Activated T-helper 1 cell treated with anti-CD3 and anti-CD28 coated beads, Interleukin-12 subunit alpha, Interleukin-12 subunit beta, Interleukin-2, Interleukin-4 antibody, amounts not matched to agents 30 ng/mL and 10 ng/mL and 1 ng/mL, durations not matched to agents 14 hours and 24 hours and 36 hours (primary cell): ENCODE results near the gene WDR20. TPM values are rescaled to one million over a fixed set of nuclear protein-coding genes. Genes with fewer than 3 reads are reported as not detected.
"Not testable (repeated sequence)": the region's sequence is repeated elsewhere in the genome, so short reads cannot be mapped to it uniquely, and the experiment has no call there.

Experiments used
- DNase-seq: peaks from one replicate; pipeline ENCODE4 v3.0.0; 2021; ENCODE audit warnings: low spot score
- H3K27ac Mint-ChIP-seq: one replicate; pipeline ENCODE4 v1.8.0; 2021; ENCODE audit warnings: mild to moderate bottlenecking, mixed read lengths
- H3K27me3 Mint-ChIP-seq: one replicate; pipeline ENCODE4 v1.8.0; 2022; ENCODE audit warnings: mild to moderate bottlenecking, moderate library complexity, mixed read lengths; ENCODE audit not compliant: insufficient read depth
- H3K36me3 Mint-ChIP-seq: one replicate; pipeline ENCODE4 v1.8.0; 2021; ENCODE audit warnings: low read depth, mixed read lengths
- H3K4me1 Mint-ChIP-seq: one replicate; pipeline ENCODE4 v1.8.0; 2021; ENCODE audit warnings: low read depth, mixed read lengths
- H3K4me3 Mint-ChIP-seq: one replicate; pipeline ENCODE4 v1.8.0; 2021; ENCODE audit warnings: mild to moderate bottlenecking, moderate library complexity, mixed read lengths
- H3K9me3 Mint-ChIP-seq: one replicate; pipeline ENCODE4 v1.8.0; 2021; ENCODE audit warnings: mixed read lengths
- intact Hi-C: fragments of 100-400 bp; cut with micrococcal nuclease; formaldehyde crosslinking; loops from one replicate; pipeline ENCODE4 v1.15.1; 2024
- total RNA-seq: library from RNA; stranded (reverse); gene quantifications from 2 replicates; pipeline ENCODE4 v1.2.3, GENCODE V29; 2022

WDR20 gene
- total RNA-seq, 1 donor from 2014 or later: 33.9 TPM

- H3K36me3 Mint-ChIP-seq: peaks cover 3% of the 10 kb centered on the region
- H3K4me1 Mint-ChIP-seq: peaks cover 8% of the 10 kb centered on the region
- intact Hi-C loops: no loop called here
- no peak overlapping the region for H3K4me3 Mint-ChIP-seq
- no peak for DNase-seq
- H3K9me3 Mint-ChIP-seq: no peaks in the 10 kb centered on the region
- peak overlapping the region; percentile 47 for H3K27ac Mint-ChIP-seq
- no peaks in the 10 kb centered on the region for H3K27me3 Mint-ChIP-seq
Observed at GRCh38 chr14:102158797-102159196, 19.1 kb downstream of the WDR20 start.

- peaks cover 18% of the 10 kb centered on the region for H3K4me1 Mint-ChIP-seq
- no peak overlapping the region for H3K27ac Mint-ChIP-seq
- no peaks in the 10 kb centered on the region for H3K9me3 Mint-ChIP-seq
- H3K4me3 Mint-ChIP-seq: no peak overlapping the region
- intact Hi-C loops: no loop called here
- peaks cover 10% of the 10 kb centered on the region for H3K36me3 Mint-ChIP-seq
- H3K27me3 Mint-ChIP-seq: no peaks in the 10 kb centered on the region
- DNase-seq: no peak
Observed at GRCh38 chr14:102159841-102160240, 20.1 kb downstream of the WDR20 start.

DNA sequence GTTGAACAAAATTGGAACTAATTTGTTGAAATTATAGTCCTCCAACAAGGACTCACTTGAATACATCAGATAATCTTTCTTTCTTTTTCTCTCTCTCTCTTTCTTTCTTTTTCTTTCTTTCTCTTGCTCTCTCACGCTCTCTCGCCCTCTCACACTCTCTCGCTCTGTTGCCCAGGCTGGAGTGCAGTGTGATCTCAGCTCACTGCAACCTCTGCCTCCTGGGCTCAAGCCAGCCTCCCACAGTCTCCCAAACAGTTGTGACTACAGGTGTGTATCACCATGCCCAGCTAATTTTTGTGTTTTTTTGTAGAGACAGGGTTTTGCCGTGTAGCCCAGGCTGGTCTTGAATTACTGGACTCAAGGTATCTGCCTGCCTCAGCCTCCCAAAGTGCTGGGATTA is 22.8 kb downstream of the WDR20 start:
- intact Hi-C loops: no loop called here
- Mint-ChIP-seq H3K9me3 (no peaks in the 10 kb centered on the region), H3K27me3 (no peaks in the 10 kb centered on the region), H3K36me3 (peaks cover 11% of the 10 kb centered on the region), H3K27ac (no peak overlapping the region), H3K4me3 (no peak overlapping the region), H3K4me1 (peaks cover 29% of the 10 kb centered on the region)
- DNase-seq: no peak

DNA sequence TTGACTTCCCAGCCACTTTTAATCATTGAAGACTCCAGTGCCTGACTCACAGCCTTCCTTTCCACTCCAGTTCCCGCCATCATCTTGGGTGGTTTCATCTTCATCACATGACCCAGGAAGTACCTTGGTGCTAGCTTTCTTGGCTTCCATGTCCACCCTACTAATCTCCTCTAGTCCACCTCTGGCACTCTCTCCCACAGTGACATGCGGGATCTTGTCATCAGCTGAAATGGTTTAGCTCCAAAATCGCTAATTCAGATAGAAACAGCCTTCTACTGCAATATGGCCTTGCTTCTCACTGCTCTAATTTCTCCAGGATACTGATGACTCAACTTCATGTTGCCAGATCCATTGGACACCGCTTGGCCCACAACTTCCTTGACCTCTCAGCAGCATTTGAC is 24.5 kb downstream of the WDR20 start:
- Mint-ChIP-seq H3K4me3 (no peak overlapping the region), H3K9me3 (no peaks in the 10 kb centered on the region), H3K27me3 (no peaks in the 10 kb centered on the region), H3K27ac (no peak overlapping the region), H3K36me3 (peaks cover 18% of the 10 kb centered on the region), H3K4me1 (peaks cover 34% of the 10 kb centered on the region)
- no peak for DNase-seq
- intact Hi-C loops: no loop called here

- no peaks in the 10 kb centered on the region for H3K27me3 Mint-ChIP-seq
- intact Hi-C loops: no loop called here
- peaks cover 18% of the 10 kb centered on the region for H3K36me3 Mint-ChIP-seq
- H3K4me3 Mint-ChIP-seq: no peak overlapping the region
- no peak for DNase-seq
- peaks cover 34% of the 10 kb centered on the region for H3K4me1 Mint-ChIP-seq
- H3K27ac Mint-ChIP-seq: no peak overlapping the region
- no peaks in the 10 kb centered on the region for H3K9me3 Mint-ChIP-seq
Observed at GRCh38 chr14:102164965-102165364, 25.3 kb downstream of the WDR20 start.

- peaks cover 19% of the 10 kb centered on the region for H3K4me1 Mint-ChIP-seq
- H3K36me3 Mint-ChIP-seq: peaks cover 13% of the 10 kb centered on the region
- H3K27ac Mint-ChIP-seq: no peak overlapping the region
- H3K27me3 Mint-ChIP-seq: no peaks in the 10 kb centered on the region
- H3K9me3 Mint-ChIP-seq: no peaks in the 10 kb centered on the region
- H3K4me3 Mint-ChIP-seq: no peak overlapping the region
- intact Hi-C loops: no loop called here
- DNase-seq: no peak
Observed at GRCh38 chr14:102170061-102170460, 30.4 kb downstream of the WDR20 start.

- H3K9me3 Mint-ChIP-seq: no peaks in the 10 kb centered on the region
- H3K27me3 Mint-ChIP-seq: no peaks in the 10 kb centered on the region
- intact Hi-C loops: no loop called here
- H3K4me3 Mint-ChIP-seq: no peak overlapping the region
- no peak overlapping the region for H3K27ac Mint-ChIP-seq
- peaks cover 13% of the 10 kb centered on the region for H3K36me3 Mint-ChIP-seq
- H3K4me1 Mint-ChIP-seq: peaks cover 16% of the 10 kb centered on the region
- DNase-seq: no peak
Observed at GRCh38 chr14:102171173-102172020, 31.7 kb downstream of the WDR20 start.

DNA sequence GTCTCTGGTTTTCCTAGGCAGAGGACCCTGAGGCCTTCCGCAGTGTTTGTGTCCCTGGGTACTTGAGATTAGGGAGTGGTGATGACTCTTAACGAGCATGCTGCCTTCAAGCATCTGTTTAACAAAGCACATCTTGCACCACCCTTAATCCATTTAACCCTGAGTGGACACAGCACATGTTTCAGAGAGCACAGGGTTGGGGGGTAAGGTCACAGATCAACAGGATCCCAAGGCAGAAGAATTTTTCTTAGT is 32.2 kb downstream of the WDR20 start:
- H3K9me3 Mint-ChIP-seq, H3K27me3 Mint-ChIP-seq, H3K4me3 Mint-ChIP-seq, H3K27ac Mint-ChIP-seq, DNase-seq, intact Hi-C loops: not testable (repeated sequence)
- Mint-ChIP-seq H3K36me3 (peaks cover 13% of the 10 kb centered on the region), H3K4me1 (peaks cover 10% of the 10 kb centered on the region)

- DNase-seq, H3K27me3 Mint-ChIP-seq, H3K4me3 Mint-ChIP-seq, intact Hi-C loops, H3K9me3 Mint-ChIP-seq, H3K36me3 Mint-ChIP-seq, H3K27ac Mint-ChIP-seq, H3K4me1 Mint-ChIP-seq: not testable (repeated sequence)
Observed at GRCh38 chr14:102172721-102173120, 33.0 kb downstream of the WDR20 start.

- Mint-ChIP-seq H3K4me3 (no peak overlapping the region), H3K9me3 (no peaks in the 10 kb centered on the region), H3K36me3 (peaks cover 2% of the 10 kb centered on the region), H3K4me1 (peaks cover 13% of the 10 kb centered on the region), H3K27ac (no peak overlapping the region), H3K27me3 (no peaks in the 10 kb centered on the region)
- intact Hi-C loops: no loop called here
- no peak for DNase-seq
Observed at GRCh38 chr14:102177161-102177560, 37.5 kb downstream of the WDR20 start.

DNA sequence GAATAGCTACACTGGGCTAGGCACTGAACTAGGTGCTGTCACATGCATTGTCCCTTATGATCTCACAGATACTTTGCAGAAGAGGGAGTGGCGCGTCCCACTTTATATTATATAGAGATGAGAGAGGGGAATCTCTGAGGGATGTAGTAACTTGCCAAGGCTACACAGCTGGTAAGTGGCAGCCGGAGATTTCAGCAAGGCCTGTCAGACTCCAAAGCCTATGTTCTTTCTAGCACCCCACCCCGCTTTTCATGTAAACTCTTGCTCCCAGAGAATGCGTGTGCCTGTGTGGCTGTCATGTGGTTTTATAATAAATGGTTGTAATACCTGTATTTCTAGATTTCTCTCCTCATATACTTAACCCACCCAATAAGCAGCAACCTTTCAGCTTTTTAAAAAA is 39.1 kb downstream of the WDR20 start:
- Mint-ChIP-seq H3K9me3 (no peaks in the 10 kb centered on the region), H3K4me1 (peaks cover 29% of the 10 kb centered on the region), H3K27ac (no peak overlapping the region), H3K36me3 (peaks cover 2% of the 10 kb centered on the region), H3K27me3 (no peaks in the 10 kb centered on the region), H3K4me3 (no peak overlapping the region)
- intact Hi-C loops: no loop called here
- no peak for DNase-seq

DNA sequence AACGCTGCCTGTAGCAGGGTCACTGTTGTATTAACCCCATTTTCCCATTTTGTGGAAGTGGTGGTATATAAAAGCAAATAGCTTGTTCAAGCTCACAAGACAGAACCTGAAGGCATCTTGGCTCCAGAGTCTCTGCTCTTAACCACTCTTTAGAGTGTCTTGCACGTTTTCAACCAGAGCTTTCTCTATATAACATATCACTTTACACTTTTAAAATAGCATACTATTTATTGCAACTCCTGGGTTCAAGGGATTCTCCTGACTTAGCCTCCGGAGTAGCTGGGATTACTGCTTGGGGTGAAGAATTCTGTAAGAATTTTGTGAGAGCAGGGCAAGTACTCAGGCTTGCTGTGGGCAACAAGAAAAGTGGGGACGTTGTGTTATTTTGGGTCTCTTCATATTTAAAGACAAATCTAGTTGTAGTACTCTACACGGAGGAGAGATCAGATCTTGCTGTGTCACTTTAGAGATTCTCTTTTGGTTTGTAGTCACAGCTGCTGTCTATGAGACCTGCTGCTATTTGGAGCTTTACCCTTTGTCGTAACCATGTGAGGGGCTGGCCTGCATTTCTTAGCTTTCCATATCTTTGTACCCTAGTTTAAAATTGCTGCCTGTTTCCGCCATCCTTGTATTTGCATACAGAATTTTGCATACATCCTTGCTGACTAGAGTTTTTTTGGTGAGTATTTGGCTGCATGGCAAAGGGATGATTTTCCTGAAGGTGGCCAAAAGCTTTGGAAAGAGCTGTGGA is 40.7 kb downstream of the WDR20 start:
- no peak overlapping the region for H3K4me3 Mint-ChIP-seq
- peaks cover 2% of the 10 kb centered on the region for H3K36me3 Mint-ChIP-seq
- H3K9me3 Mint-ChIP-seq: no peaks in the 10 kb centered on the region
- intact Hi-C loops: loop anchor here (5.0 kb wide), 1 partner anchor 358 kb away; no protein-coding TSS in a partner anchor
- DNase-seq: no peak
- H3K4me1 Mint-ChIP-seq: peaks cover 45% of the 10 kb centered on the region
- H3K27ac Mint-ChIP-seq: no peak overlapping the region
- H3K27me3 Mint-ChIP-seq: no peaks in the 10 kb centered on the region

GRCh38 chr14:102181187-102181586 is 41.5 kb downstream of the WDR20 start:
- Mint-ChIP-seq H3K4me3 (no peak overlapping the region), H3K9me3 (no peaks in the 10 kb centered on the region), H3K36me3 (peaks cover 2% of the 10 kb centered on the region), H3K4me1 (peaks cover 49% of the 10 kb centered on the region), H3K27ac (peak overlapping the region; percentile 10), H3K27me3 (no peaks in the 10 kb centered on the region)
- no peak for DNase-seq
- intact Hi-C loops: loop anchor here (5.0 kb wide), 1 partner anchor 359 kb away; no protein-coding TSS in a partner anchor
